Glutamatergic neuron (in vitro differentiated cells): ENCODE data around the gene ZBTB34. TPM values are rescaled to one million over a fixed set of nuclear protein-coding genes. Genes with fewer than 3 reads are reported as not detected.

Experiments
- DNase-seq: peaks from one replicate; pipeline ENCODE4 v3.0.0; 2022
- H3K27ac Mint-ChIP-seq: one replicate; pipeline ENCODE4 v1.8.0; 2020; ENCODE audit warnings: mild to moderate bottlenecking, mixed read lengths, inconsistent platforms; ENCODE audit not compliant: unreplicated experiment
- H3K27me3 Mint-ChIP-seq: one replicate; pipeline ENCODE4 v1.8.0; 2020; ENCODE audit warnings: mild to moderate bottlenecking, moderate library complexity, mixed read lengths, inconsistent platforms; ENCODE audit not compliant: unreplicated experiment
- H3K36me3 Mint-ChIP-seq: one replicate; pipeline ENCODE4 v1.8.0; 2020; ENCODE audit warnings: mild to moderate bottlenecking, mixed read lengths, inconsistent platforms; ENCODE audit not compliant: unreplicated experiment
- H3K4me1 Mint-ChIP-seq: one replicate; pipeline ENCODE4 v1.8.0; 2020; ENCODE audit warnings: mild to moderate bottlenecking, low read depth, mixed read lengths, inconsistent platforms; ENCODE audit not compliant: unreplicated experiment
- H3K4me3 Mint-ChIP-seq: one replicate; pipeline ENCODE4 v1.8.0; 2020; ENCODE audit warnings: mild to moderate bottlenecking, mixed read lengths, inconsistent platforms; ENCODE audit not compliant: unreplicated experiment
- H3K9me3 Mint-ChIP-seq: one replicate; pipeline ENCODE4 v1.8.0; 2020; ENCODE audit warnings: mild to moderate bottlenecking, moderate library complexity, mixed read lengths, inconsistent platforms; ENCODE audit not compliant: unreplicated experiment
- total RNA-seq: library from RNA; stranded (reverse); fragmentation: NEBNext Ultra II Directional; extraction: Animal tissue kit (Norgen Biotek cat#: 25700); gene quantifications from one replicate; pipeline ENCODE4 v1.2.1, GENCODE V29; 2021; ENCODE audit not compliant: unreplicated experiment
- TF ChIP-seq, protein P1 (sequence below): fragments of 200-600 bp; sonication (generic); IDR thresholded peaks from one replicate; pipeline ENCODE4 v1.5.0; 2021; ENCODE audit not compliant: partially characterized antibody, unreplicated experiment

The ZBTB34 gene
- total RNA-seq, 1 donor from 2014 or later = 21.0 TPM

DNA sequence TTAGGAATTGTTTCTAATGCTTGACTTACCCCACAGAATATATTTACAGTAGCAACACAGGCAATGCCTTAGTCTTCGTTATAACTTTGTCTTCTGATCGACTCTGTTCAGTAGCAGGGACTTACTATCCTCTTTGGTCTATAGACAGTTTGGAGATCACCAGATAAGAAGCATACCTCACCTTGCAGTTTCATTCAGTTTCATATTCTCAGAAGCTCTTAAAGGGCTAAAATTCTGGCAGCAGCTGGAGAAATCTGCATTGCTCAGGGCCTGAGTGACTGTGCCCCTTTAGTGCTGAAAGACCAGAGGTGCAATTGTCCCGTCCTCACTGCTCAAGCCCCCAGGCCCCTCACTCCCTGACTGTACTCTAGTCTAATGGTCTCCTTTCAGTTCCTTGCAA lies 29.6 kb upstream of the ZBTB34 start:
- H3K36me3 Mint-ChIP-seq = peaks cover 10% of the 10 kb centered on the region
- H3K27me3 Mint-ChIP-seq = no peaks in the 10 kb centered on the region
- TF ChIP-seq, protein P1, sequence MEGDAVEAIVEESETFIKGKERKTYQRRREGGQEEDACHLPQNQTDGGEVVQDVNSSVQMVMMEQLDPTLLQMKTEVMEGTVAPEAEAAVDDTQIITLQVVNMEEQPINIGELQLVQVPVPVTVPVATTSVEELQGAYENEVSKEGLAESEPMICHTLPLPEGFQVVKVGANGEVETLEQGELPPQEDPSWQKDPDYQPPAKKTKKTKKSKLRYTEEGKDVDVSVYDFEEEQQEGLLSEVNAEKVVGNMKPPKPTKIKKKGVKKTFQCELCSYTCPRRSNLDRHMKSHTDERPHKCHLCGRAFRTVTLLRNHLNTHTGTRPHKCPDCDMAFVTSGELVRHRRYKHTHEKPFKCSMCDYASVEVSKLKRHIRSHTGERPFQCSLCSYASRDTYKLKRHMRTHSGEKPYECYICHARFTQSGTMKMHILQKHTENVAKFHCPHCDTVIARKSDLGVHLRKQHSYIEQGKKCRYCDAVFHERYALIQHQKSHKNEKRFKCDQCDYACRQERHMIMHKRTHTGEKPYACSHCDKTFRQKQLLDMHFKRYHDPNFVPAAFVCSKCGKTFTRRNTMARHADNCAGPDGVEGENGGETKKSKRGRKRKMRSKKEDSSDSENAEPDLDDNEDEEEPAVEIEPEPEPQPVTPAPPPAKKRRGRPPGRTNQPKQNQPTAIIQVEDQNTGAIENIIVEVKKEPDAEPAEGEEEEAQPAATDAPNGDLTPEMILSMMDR = no peak
- H3K4me3 Mint-ChIP-seq = no peak overlapping the region
- DNase-seq = no peak
- H3K4me1 Mint-ChIP-seq = peaks cover 5% of the 10 kb centered on the region
- H3K9me3 Mint-ChIP-seq = no peaks in the 10 kb centered on the region
- H3K27ac Mint-ChIP-seq = no peak overlapping the region

DNA sequence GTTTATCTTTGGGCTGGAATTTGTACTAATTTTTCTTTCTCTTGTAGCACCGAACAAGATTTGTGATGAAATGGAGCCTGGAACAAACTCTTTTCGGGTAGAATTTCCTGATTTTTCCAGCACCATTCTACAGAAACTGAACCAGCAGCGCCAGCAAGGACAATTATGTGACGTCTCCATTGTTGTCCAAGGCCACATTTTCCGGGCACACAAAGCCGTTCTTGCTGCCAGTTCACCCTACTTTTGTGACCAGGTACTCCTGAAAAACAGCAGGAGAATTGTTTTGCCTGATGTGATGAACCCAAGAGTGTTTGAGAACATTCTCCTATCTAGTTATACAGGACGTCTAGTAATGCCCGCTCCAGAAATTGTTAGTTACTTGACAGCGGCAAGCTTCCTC lies 28.0 kb upstream of the ZBTB34 start:
- DNase-seq = no peak
- TF ChIP-seq, protein P1 = no peak
- Mint-ChIP-seq H3K27ac (no peak overlapping the region), H3K27me3 (no peaks in the 10 kb centered on the region), H3K9me3 (no peaks in the 10 kb centered on the region), H3K4me1 (no peaks in the 10 kb centered on the region), H3K36me3 (peaks cover 14% of the 10 kb centered on the region), H3K4me3 (no peak overlapping the region)

DNA sequence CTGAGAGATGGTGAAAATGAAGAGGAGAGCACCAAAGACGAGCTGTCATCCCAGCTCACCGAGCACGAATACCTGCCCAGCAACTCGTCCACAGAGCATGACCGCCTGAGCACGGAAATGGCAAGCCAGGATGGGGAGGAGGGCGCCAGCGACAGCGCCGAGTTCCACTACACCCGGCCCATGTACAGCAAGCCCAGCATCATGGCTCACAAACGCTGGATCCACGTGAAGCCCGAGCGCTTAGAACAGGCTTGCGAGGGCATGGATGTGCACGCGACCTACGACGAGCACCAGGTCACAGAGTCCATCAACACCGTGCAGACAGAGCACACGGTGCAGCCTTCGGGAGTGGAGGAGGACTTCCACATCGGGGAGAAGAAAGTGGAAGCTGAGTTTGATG lies 27.4 kb upstream of the ZBTB34 start:
- TF ChIP-seq, protein P1 = no peak
- peaks cover 14% of the 10 kb centered on the region for H3K36me3 Mint-ChIP-seq
- H3K4me3 Mint-ChIP-seq = no peak overlapping the region
- H3K9me3 Mint-ChIP-seq = peaks cover 1% of the 10 kb centered on the region
- H3K27ac Mint-ChIP-seq = no peak overlapping the region
- H3K27me3 Mint-ChIP-seq = no peaks in the 10 kb centered on the region
- H3K4me1 Mint-ChIP-seq = no peaks in the 10 kb centered on the region
- no peak for DNase-seq

DNA sequence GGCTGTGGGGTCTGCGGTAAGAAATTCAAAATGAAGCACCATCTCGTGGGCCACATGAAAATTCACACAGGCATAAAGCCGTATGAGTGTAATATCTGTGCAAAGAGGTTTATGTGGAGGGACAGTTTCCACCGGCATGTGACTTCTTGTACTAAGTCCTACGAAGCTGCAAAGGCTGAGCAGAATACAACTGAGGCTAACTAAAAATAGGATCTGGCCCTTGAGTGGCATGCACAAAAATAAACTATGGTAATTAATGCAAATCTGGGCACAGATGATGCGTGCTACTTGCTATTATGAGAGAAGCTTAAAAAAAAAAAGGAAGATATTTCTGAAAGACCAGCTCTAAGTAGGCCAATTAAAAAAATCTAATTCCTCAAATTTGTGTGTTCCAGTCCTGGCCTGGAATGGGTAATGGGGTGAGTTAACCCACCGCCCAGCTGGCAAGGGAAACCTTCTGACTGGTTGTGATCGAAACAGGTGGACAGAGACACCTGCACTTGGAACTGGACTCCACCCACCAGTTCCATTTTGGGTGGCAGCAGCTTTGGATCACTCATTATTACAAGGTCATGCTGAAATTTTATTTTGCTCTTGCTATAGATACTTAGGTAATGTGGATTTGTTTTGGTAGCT lies 26.6 kb upstream of the ZBTB34 start:
- Mint-ChIP-seq H3K4me1 (no peaks in the 10 kb centered on the region), H3K4me3 (no peak overlapping the region), H3K9me3 (peaks cover 1% of the 10 kb centered on the region), H3K27me3 (no peaks in the 10 kb centered on the region), H3K27ac (no peak overlapping the region), H3K36me3 (peaks cover 14% of the 10 kb centered on the region)
- TF ChIP-seq, protein P1 = no peak
- DNase-seq = no peak

DNA sequence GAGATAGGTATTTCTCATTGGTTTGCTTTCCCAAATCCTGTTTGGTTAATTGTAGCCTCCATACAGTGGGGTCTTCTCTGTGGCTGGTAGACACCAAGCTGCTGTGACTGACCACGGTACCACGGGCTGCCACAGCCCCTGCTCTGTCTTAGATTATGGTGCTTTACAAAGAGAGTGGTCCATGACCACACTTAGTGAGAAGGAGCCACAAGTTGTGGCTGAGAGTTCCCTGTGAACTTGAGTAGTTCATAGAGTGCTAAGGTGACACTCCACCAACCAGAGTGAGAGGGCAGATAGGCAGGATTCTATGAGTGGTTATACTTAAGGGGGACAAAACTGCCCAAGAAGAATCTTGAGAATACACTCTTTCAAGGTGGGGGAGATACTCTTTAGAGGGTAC lies 25.8 kb upstream of the ZBTB34 start:
- no peak for DNase-seq
- Mint-ChIP-seq H3K4me3 (no peak overlapping the region), H3K27ac (no peak overlapping the region), H3K27me3 (no peaks in the 10 kb centered on the region), H3K9me3 (peaks cover 1% of the 10 kb centered on the region), H3K36me3 (peaks cover 14% of the 10 kb centered on the region), H3K4me1 (no peaks in the 10 kb centered on the region)
- TF ChIP-seq, protein P1 = no peak
